IMR-90 (cell line): ENCODE results near the gene PLA2G4A.

Experiments used
- CEBPB ChIP-seq: IDR thresholded peaks from 2 replicates; pipeline ENCODE4 v1.6.1; 2012; ENCODE audit warnings: low read depth, low read length, improper control_type of control experiment
- CHD1 ChIP-seq: IDR thresholded peaks from 2 replicates; pipeline ENCODE4 v1.6.1; 2012; ENCODE audit warnings: low read depth, low read length, improper control_type of control experiment
- CTCF ChIP-seq: conservative IDR thresholded peaks from 2 replicates; pipeline ENCODE4 v1.5.1; 2012; ENCODE audit warnings: mild to moderate bottlenecking, low read depth, low read length, improper control_type of control experiment
- MAFK ChIP-seq: IDR thresholded peaks from 2 replicates; pipeline ENCODE4 v1.6.1; 2012; ENCODE audit warnings: low read depth, low read length, improper control_type of control experiment
- MAZ ChIP-seq: IDR thresholded peaks from 2 replicates; pipeline ENCODE4 v1.6.1; 2012; ENCODE audit warnings: low read depth, mild to moderate bottlenecking, low read length, improper control_type of control experiment, moderate library complexity, borderline replicate concordance
- MXI1 ChIP-seq: IDR thresholded peaks from 2 replicates; pipeline ENCODE4 v1.6.1; 2012; ENCODE audit warnings: low read depth, mild to moderate bottlenecking, low read length, moderate library complexity, borderline replicate concordance
- POLR2A ChIP-seq: IDR thresholded peaks from 2 replicates; pipeline ENCODE4 v1.6.1; 2012; ENCODE audit warnings: mild to moderate bottlenecking, low read depth, low read length
- RAD21 ChIP-seq: IDR thresholded peaks from 2 replicates; pipeline ENCODE4 v1.6.1; 2012; ENCODE audit warnings: low read length, improper control_type of control experiment
- SMC3 ChIP-seq: fragments of 150-350 bp; IDR thresholded peaks from 2 replicates; pipeline ENCODE4 v1.6.1; 2016; ENCODE audit warnings: low read depth, mild to moderate bottlenecking, antibody characterized with exemption, low read length, moderate library complexity
- USF2 ChIP-seq: fragments of 150-350 bp; IDR thresholded peaks from 2 replicates; pipeline ENCODE4 v1.6.1; 2017; ENCODE audit warnings: mild to moderate bottlenecking, antibody characterized with exemption, low read length, low read depth

GRCh38 chr1:186950547-186950946, 121.8 kb downstream of the PLA2G4A start:
- TF ChIP-seq CTCF, result no peak
- TF ChIP-seq CHD1, result no peak
- no peak for TF ChIP-seq RAD21
- no peak for TF ChIP-seq USF2
- no peak for TF ChIP-seq POLR2A
- no peak for TF ChIP-seq MXI1
- TF ChIP-seq MAFK, result no peak
- TF ChIP-seq SMC3, result no peak
- no peak for TF ChIP-seq CEBPB
- TF ChIP-seq MAZ, result no peak
